ENCODE results near the gene ADGRL1. TPM values are rescaled to one million over a fixed set of nuclear protein-coding genes. Genes with fewer than 3 reads are reported as not detected.

Gene ADGRL1
- total RNA-seq, 1 experiment from 2014 or later: 88.6 TPM

- peaks cover 27% of the 10 kb centered on the region for H3K79me2 ChIP-seq (ENCODE audit: insufficient read depth, low read length)
- no peaks in the 10 kb centered on the region for H3K9me3 ChIP-seq (ENCODE audit: control insufficient read depth in 1 of 2, insufficient read depth in 1 of 2, low read depth in 1 of 2, low read length in 2 of 2)
- ChIA-PET RAD21 (ENCODE audit: low non-redundant PET in 1 of 2, low total read pairs in 2 of 2, uncharacterized antibody in 2 of 2, unreplicated experiment in 2 of 2) (interaction anchor here in 1 of 2 experiments (0.6 kb wide), 1 partner anchor 242 kb away, joined by 3 read pairs; no protein-coding TSS in a partner anchor), CTCF (interaction anchor here (0.5 to 3.2 kb wide), 10 partner anchors 22 to 236 kb away, joined by 3 to 18 read pairs (median 3); partner anchors contain the start of genes ASF1B, MISP3 and RFX1), POLR2A (interaction anchor here (1.1 kb wide), 1 partner anchor 22 kb away, joined by 4 read pairs; the partner anchor contains the start of gene ASF1B)
- no peak for ATAC-seq
- no peaks in the 10 kb centered on the region for H3K9me2 ChIP-seq (ENCODE audit: insufficient read depth)
- TF ChIP-seq ZNF274 (IDR thresholded peaks at IDR 0.05; ENCODE audit: low read depth, low read length) (no peak), ZFX (IDR thresholded peaks at IDR 0.05) (no peak), CTCF (IDR thresholded peaks at IDR 0.05 in 2 of 3, conservative IDR thresholded peaks at IDR 0.05 in 1 of 3; ENCODE audit: borderline replicate concordance in 1 of 3, insufficient read depth in 1 of 3, low read depth in 2 of 3, low read length in 2 of 3) (peak; percentile 68 to 80 (median 74); a peak in 5 of 6 replicates), SP1 (IDR thresholded peaks at IDR 0.05; ENCODE audit: low read depth) (no peak), ATF3 (IDR thresholded peaks at IDR 0.05) (no peak), RAD21 (IDR thresholded peaks at IDR 0.05; ENCODE audit: low read depth) (peak; percentile 72)
- no peaks in the 10 kb centered on the region; a peak in 2 of 4 replicates for H3K36me3 ChIP-seq (ENCODE audit: control insufficient read depth in 1 of 2, insufficient read depth in 2 of 2, low read length in 2 of 2)
- peak overlapping the region; percentile 89 for H3K4me2 ChIP-seq (ENCODE audit: low read length)
- H2AFZ ChIP-seq (ENCODE audit: low read depth, low read length, poor library complexity, severe bottlenecking): no peak overlapping the region
- H4K20me1 ChIP-seq (ENCODE audit: insufficient read depth): no peaks in the 10 kb centered on the region
- H3K4me1 ChIP-seq (ENCODE audit: control insufficient read depth in 1 of 2, insufficient read depth in 2 of 2, low read length in 2 of 2): peaks cover 36 to 47% of the 10 kb centered on the region in 2 experiments
- peak overlapping the region; percentile 27; the same call in 1 of the 2 replicates for H3K9ac ChIP-seq (ENCODE audit: low read length)
- no peaks in the 10 kb centered on the region for H3K27me3 ChIP-seq (ENCODE audit: insufficient read depth, low read length)
- BruUV-seq (replicated peaks): no TSS peak
- no peak for DNase-seq (ENCODE audit: low read depth, low spot score)
- H3K4me3 ChIP-seq (replicated peaks in 1 of 2; ENCODE audit: low read depth in 1 of 2, low read length in 2 of 2): peak overlapping the region in 1 of 2 experiments; percentile 88; a peak in 1 of 4 replicates
- H3K27ac ChIP-seq (ENCODE audit: low read depth, low read length): peak overlapping the region; percentile 68
- intact Hi-C loops (cut with micrococcal nuclease): loop anchor here (1.0 to 5.0 kb wide), 2 partner anchors 43 to 235 kb away; partner anchors contain the start of gene MISP3
Measured at GRCh38 chr19:14114854-14115253, 91.1 kb downstream of the ADGRL1 start.
